ENCODE results near the gene C22orf39.

Gene C22orf39

GRCh38 chr22:19469421-19469820, 21.9 kb upstream of the C22orf39 start:
- DNase-seq (ENCODE audit: low spot score) = no peak
- in situ Hi-C loops (cut with MboI; ENCODE audit: low sequenced_read_pairs, unreplicated experiment) = no loop called here
- TF ChIP-seq, protein P1, sequence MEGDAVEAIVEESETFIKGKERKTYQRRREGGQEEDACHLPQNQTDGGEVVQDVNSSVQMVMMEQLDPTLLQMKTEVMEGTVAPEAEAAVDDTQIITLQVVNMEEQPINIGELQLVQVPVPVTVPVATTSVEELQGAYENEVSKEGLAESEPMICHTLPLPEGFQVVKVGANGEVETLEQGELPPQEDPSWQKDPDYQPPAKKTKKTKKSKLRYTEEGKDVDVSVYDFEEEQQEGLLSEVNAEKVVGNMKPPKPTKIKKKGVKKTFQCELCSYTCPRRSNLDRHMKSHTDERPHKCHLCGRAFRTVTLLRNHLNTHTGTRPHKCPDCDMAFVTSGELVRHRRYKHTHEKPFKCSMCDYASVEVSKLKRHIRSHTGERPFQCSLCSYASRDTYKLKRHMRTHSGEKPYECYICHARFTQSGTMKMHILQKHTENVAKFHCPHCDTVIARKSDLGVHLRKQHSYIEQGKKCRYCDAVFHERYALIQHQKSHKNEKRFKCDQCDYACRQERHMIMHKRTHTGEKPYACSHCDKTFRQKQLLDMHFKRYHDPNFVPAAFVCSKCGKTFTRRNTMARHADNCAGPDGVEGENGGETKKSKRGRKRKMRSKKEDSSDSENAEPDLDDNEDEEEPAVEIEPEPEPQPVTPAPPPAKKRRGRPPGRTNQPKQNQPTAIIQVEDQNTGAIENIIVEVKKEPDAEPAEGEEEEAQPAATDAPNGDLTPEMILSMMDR (IDR thresholded peaks at IDR 0.05; ENCODE audit: borderline replicate concordance, control extremely low read depth, extremely low read depth, insufficient read depth, missing control alignments) = no peak

- in situ Hi-C loops (cut with MboI; ENCODE audit: low sequenced_read_pairs, unreplicated experiment) = no loop called here
- TF ChIP-seq, protein P1 (IDR thresholded peaks at IDR 0.05; ENCODE audit: borderline replicate concordance, control extremely low read depth, extremely low read depth, insufficient read depth, missing control alignments) = no peak
- DNase-seq (ENCODE audit: low spot score) = no peak
Observed at GRCh38 chr22:19467912-19468311, 20.4 kb upstream of the C22orf39 start.

DNA sequence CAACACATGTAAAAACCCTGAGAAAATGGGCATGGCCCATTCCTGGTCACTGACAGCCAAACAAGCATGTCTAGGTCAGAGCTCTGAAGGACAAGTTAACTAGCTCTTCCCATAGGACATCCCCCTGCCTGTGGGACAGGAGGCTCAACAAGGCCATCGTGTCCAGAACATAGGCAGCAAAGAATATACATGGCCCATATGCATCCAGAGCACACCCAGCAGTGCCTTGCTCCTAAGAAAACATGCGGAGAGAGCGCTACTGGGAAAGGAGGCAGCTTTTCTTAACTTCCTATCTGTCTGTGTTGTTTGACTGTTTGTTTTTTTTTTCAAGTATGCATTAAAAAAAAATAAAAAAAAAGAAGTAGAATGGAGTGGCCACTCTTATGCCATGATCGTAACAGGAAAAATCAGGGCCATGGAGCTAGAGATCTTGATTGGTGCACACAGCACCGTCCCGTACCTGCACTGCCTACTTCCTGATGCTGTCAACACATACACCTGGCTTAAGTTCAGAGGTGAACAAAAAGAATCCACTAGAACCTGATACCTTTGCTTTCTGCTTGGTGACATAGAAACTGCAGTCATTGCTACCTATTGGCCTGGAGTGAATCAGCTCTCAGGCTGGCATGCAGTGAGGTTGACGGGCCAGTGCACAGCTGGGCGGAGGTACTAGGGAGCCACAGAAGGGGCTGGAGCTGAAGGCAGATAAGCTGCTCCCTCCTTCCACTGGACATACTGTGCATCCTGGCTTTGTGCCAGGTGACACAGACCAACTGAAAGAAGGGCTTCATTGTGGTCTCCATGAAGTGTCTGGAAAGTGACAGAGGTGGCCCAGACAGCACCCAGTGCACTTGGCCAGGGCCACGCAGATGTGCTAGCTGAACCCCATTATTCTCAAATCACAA, 19.6 kb upstream of the C22orf39 start:
- no peak for DNase-seq (ENCODE audit: low spot score)
- in situ Hi-C loops (cut with MboI; ENCODE audit: low sequenced_read_pairs, unreplicated experiment) = no loop called here
- TF ChIP-seq, protein P1 (IDR thresholded peaks at IDR 0.05; ENCODE audit: borderline replicate concordance, control extremely low read depth, extremely low read depth, insufficient read depth, missing control alignments) = no peak

GRCh38 chr22:19466126-19466716, 18.7 kb upstream of the C22orf39 start:
- TF ChIP-seq, protein P1 (IDR thresholded peaks at IDR 0.05; ENCODE audit: borderline replicate concordance, control extremely low read depth, extremely low read depth, insufficient read depth, missing control alignments) = no peak
- no peak for DNase-seq (ENCODE audit: low spot score)
- in situ Hi-C loops (cut with MboI; ENCODE audit: low sequenced_read_pairs, unreplicated experiment) = no loop called here

DNA sequence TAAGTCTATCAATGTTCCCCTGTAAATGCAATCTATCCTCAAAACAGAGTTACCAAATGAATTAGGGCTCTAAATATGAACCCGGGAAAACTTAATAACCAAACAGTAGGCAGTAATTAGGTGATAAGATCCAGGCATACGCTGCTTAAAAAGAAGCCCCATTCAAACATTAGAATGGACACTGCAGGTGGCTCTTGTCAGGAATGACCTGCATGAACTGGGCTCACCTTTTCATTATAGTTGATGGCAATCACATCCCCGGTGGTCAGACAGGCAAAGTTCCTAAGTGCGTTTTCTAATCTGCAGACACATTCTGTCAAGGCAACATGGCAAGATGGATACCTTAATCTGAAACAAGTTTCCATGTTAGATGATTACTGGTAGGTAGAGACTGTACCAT, 17.5 kb upstream of the C22orf39 start:
- no peak for DNase-seq (ENCODE audit: low spot score)
- in situ Hi-C loops (cut with MboI; ENCODE audit: low sequenced_read_pairs, unreplicated experiment) = no loop called here
- TF ChIP-seq, protein P1 (IDR thresholded peaks at IDR 0.05; ENCODE audit: borderline replicate concordance, control extremely low read depth, extremely low read depth, insufficient read depth, missing control alignments) = no peak

DNA sequence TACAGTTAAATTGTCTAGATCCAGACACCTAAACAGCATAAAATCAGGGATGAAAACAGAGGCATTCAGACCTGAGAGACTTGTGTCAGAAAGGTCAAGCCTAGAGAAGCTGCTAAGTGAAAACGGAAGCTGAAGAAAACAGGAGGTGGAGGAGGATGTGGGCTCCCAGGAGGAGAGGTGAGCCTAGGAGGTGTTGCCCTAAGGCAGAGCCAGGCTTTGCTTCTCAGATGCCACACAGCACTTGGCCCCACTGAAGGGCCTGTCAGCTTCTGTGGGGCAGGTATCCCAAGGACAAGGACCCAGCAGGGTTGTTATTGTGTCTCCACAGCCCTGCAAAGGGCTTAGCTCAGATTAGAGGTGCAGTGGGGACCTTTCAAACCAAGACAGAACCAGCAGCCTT, 17.0 kb upstream of the C22orf39 start:
- in situ Hi-C loops (cut with MboI; ENCODE audit: low sequenced_read_pairs, unreplicated experiment) = no loop called here
- TF ChIP-seq, protein P1 (IDR thresholded peaks at IDR 0.05; ENCODE audit: borderline replicate concordance, control extremely low read depth, extremely low read depth, insufficient read depth, missing control alignments) = no peak
- no peak for DNase-seq (ENCODE audit: low spot score)
